GM21825 (cell line): ENCODE results near the gene HRCT1.
"Not testable (repeated sequence)": the region's sequence is repeated elsewhere in the genome, so short reads cannot be mapped to it uniquely, and the experiment has no call there.

Experiments used
- ATAC-seq: cut with Tn5 transposase; IDR thresholded peaks from one replicate; pipeline ENCODE4 v1.9.1; 2021; ENCODE audit warnings: mild to moderate bottlenecking, moderate library complexity; ENCODE audit not compliant: unreplicated experiment

Gene HRCT1

GRCh38 chr9:35905912-35906679 lies at the start of gene HRCT1:
Gene HRCT1, plus strand, starts transcription at chr9:35906202. Its CDS starts 86 bp downstream, at chr9:35906288.
- ATAC-seq: no peak

- ATAC-seq: no peak
These were observed 49.8 kb upstream of the HRCT1 start for GRCh38 chr9:35856206-35856605.

GRCh38 chr9:35856882-35857281 lies 49.1 kb upstream of the HRCT1 start:
- no peak for ATAC-seq

GRCh38 chr9:35858458-35858857 lies 47.5 kb upstream of the HRCT1 start:
- no peak for ATAC-seq

- no peak for ATAC-seq
These were observed 46.6 kb upstream of the HRCT1 start for GRCh38 chr9:35859310-35859989.

- ATAC-seq: no peak
These were observed 46.0 kb upstream of the HRCT1 start for GRCh38 chr9:35859990-35860339.

- no peak for ATAC-seq
These were observed 44.7 kb upstream of the HRCT1 start for GRCh38 chr9:35861161-35861897.

GRCh38 chr9:35862328-35862727 lies 43.7 kb upstream of the HRCT1 start:
- no peak for ATAC-seq

GRCh38 chr9:35863583-35863982 lies 42.4 kb upstream of the HRCT1 start:
- ATAC-seq: no peak

GRCh38 chr9:35864695-35865255 lies 41.2 kb upstream of the HRCT1 start:
- no peak for ATAC-seq

GRCh38 chr9:35867538-35867937 lies 38.5 kb upstream of the HRCT1 start:
- no peak for ATAC-seq

- ATAC-seq: no peak
These were observed 37.1 kb upstream of the HRCT1 start for GRCh38 chr9:35868933-35869332.

GRCh38 chr9:35869621-35870216 lies 36.3 kb upstream of the HRCT1 start:
- ATAC-seq: no peak

- no peak for ATAC-seq
These were observed 35.6 kb upstream of the HRCT1 start, which contains the start of gene OR13J1 for GRCh38 chr9:35870351-35870923. Gene OR13J1, minus strand, starts transcription at chr9:35870401. Its CDS starts 0 bp downstream, at chr9:35870401.

- no peak for ATAC-seq
These were observed 34.5 kb upstream of the HRCT1 start for GRCh38 chr9:35871545-35871944.

- ATAC-seq: no peak
These were observed 33.5 kb upstream of the HRCT1 start for GRCh38 chr9:35872505-35872904.

GRCh38 chr9:35882263-35882848 lies 23.6 kb upstream of the HRCT1 start:
- ATAC-seq: no peak

- ATAC-seq: no peak
These were observed 23.0 kb upstream of the HRCT1 start for GRCh38 chr9:35882996-35883395.

GRCh38 chr9:35884908-35885307 lies 21.1 kb upstream of the HRCT1 start:
- ATAC-seq: not testable (repeated sequence)

GRCh38 chr9:35891646-35892045 lies 14.4 kb upstream of the HRCT1 start:
- no peak for ATAC-seq
